ENCODE results near the gene NLE1.

DNA sequence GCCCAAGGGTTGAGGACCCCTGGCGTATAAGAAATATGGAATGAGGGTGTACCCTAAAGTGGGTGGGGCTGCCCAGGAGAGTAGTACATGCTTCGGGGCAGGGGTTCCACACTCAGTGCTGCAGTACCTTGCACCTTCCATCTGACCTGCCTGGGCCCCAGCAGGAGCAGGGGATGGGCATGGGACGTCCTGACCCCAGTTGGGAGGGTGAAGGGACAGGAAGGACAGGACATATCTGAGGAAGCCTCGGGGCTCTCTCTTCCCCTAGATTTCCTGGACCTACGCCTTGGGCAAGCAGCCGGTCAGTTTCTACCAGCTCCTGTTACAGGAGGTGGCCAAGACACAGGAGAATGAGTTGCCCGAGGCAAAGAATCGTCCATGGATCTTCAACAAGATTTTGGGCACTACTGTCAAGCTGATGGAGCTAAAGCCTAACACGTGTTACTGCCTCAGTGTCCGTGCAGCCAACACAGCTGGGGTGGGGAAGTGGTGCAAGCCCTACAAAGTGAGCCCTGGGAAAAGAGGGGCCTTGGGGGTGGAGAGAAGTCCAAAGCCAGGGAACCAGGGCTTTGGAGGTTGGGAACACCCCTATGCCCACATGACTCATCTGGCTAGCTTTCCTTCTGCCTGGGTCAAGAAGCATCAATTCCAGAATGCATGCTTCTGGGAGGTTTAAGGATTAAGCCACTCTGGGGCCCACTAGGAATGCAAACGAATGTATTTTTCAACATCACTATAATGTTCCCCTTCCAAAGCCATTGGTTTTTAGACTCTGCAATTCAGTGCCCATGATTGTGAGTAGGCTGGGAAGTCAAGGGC is 12.7 kb downstream of the NLE1 start:
- TF ChIP-seq, protein P1, sequence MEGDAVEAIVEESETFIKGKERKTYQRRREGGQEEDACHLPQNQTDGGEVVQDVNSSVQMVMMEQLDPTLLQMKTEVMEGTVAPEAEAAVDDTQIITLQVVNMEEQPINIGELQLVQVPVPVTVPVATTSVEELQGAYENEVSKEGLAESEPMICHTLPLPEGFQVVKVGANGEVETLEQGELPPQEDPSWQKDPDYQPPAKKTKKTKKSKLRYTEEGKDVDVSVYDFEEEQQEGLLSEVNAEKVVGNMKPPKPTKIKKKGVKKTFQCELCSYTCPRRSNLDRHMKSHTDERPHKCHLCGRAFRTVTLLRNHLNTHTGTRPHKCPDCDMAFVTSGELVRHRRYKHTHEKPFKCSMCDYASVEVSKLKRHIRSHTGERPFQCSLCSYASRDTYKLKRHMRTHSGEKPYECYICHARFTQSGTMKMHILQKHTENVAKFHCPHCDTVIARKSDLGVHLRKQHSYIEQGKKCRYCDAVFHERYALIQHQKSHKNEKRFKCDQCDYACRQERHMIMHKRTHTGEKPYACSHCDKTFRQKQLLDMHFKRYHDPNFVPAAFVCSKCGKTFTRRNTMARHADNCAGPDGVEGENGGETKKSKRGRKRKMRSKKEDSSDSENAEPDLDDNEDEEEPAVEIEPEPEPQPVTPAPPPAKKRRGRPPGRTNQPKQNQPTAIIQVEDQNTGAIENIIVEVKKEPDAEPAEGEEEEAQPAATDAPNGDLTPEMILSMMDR (IDR thresholded peaks at IDR 0.05; ENCODE audit: poor library complexity) = no peak
- no peak for TF ChIP-seq EZH2 (IDR thresholded peaks at IDR 0.05; ENCODE audit: borderline replicate concordance)
